ENCODE data around the gene CDHR1. TPM values are rescaled to one million over a fixed set of nuclear protein-coding genes. Genes with fewer than 3 reads are reported as not detected.
A peak's percentile ranks its signal among the peaks of the same experiment; 100 is the strongest.

The CDHR1 gene
- polyA plus RNA-seq, 3 donors from 2014 or later: 0.27 to 5.9 (median 4.1) TPM

DNA sequence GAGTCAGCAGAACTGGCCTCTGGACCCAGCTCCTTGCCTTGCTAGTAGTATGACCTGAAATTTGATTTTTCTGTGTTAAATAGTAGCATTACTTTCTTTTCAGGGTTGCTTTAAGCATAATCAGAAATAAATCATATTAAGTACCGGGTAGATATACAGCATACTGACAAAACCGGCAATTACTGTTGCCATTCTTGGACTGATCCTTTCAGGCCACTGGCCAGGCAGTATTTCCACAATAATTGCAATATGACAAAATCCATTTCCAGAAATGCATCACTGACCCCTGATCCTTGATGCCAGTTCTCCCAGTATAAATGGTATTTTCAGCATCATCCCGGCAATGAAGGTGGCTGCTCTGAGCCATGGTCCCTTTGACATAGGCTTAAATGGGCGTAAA, 40.1 kb downstream of the CDHR1 start:
- Mint-ChIP-seq H3K4me3 (no peak overlapping the region), H3K9me3 (no peaks in the 10 kb centered on the region), H3K4me1 (no peaks in the 10 kb centered on the region), H3K36me3 (no peaks in the 10 kb centered on the region), H3K27me3 (ENCODE audit: low read depth in 3 of 3) (peaks cover 2 to 10% (median 6%) of the 10 kb centered on the region in 3 donors), H3K27ac (no peak overlapping the region)
- DNase-seq: no peak

DNA sequence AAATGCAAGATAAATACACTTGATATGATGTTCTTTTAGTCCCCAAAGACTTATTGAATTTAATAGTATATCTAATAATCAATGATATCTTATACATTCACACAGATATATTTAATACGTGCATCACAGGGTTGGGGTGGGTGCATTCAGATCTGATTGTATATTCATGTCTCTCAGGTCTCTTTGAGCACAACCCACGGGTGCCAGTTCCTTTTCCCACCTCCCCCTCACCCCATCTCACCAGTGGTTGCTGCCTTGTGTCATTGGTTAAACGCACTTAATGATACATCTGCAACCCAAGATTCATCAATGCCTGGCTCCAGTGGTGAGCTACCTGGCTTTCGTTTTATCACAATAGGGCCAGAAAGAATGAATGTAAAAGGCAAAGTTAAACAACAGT, 40.8 kb downstream of the CDHR1 start:
- Mint-ChIP-seq H3K27me3 (ENCODE audit: low read depth in 3 of 3) (peaks cover 2 to 10% (median 6%) of the 10 kb centered on the region in 3 donors), H3K27ac (no peak overlapping the region), H3K4me1 (no peaks in the 10 kb centered on the region), H3K4me3 (no peak overlapping the region), H3K36me3 (no peaks in the 10 kb centered on the region), H3K9me3 (no peaks in the 10 kb centered on the region)
- DNase-seq: no peak

DNA sequence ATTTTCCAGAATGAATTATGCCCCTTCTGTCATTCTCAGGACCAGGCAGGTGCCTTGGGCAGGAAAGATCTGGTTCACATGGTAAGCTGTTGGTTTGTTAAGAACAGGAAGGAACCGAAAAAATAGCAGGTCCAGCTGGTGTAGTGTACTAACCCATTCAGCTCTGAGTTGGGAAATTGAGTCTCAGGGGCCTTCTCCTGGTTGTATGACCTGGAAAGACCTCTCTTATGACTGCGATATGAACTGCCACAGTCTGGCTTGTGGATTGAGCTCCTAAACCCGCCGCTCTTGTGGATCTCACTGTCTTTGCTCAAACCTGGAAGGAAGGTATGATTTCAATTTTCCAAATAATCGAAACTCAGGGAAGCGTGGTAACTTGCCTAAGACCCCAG, 42.5 kb downstream of the CDHR1 start:
- Mint-ChIP-seq H3K27me3 (ENCODE audit: low read depth in 3 of 3) (peaks cover 4 to 6% (median 6%) of the 10 kb centered on the region in 3 donors), H3K9me3 (no peaks in the 10 kb centered on the region), H3K4me3 (no peak overlapping the region), H3K27ac (no peak overlapping the region), H3K4me1 (no peaks in the 10 kb centered on the region), H3K36me3 (no peaks in the 10 kb centered on the region)
- DNase-seq: no peak

DNA sequence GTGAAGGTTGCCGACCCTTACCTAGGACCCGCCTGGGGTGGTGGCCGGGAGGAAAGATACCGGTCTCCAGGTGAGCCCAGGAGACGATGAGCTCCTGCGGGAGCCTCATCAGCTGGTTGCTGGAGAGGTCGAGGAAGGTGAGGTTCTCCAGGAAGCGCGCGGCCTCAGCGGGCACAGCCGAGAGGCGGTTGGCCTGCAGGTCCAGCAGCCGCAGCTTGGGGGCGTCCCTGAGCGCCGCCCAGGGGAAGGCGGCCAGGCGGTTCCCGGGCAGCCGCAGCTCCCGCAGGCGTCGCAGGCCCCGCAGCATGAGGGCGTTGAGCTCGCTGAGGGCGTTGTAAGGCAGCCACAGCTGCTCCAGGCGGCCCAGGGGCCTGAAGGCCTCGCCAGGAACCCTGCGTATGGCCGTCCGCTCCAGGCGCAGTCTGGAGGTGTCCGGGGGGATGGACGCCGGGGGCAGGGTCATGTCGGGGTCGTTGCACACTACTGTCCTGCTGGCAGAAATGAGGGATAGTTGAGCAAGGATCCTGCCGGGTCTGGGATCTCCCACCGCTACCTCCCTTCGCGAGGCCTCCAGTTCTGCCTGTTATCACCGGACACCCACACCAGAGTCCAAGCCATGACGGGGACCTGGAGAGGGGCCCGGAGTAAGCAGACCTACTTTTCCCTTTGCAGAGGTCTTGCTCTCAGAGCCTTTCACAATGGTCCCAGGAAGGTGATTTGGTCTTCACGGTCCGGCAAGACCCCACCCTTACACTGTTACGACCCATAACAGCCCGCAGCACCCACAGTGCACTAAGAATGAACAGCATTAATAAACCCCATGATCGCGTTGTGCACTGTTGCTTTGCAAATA, 43.1 kb downstream of the CDHR1 start:
- no peak for DNase-seq
- Mint-ChIP-seq H3K27me3 (ENCODE audit: low read depth in 3 of 3) (peaks cover 4 to 6% (median 6%) of the 10 kb centered on the region in 3 donors), H3K4me1 (no peaks in the 10 kb centered on the region), H3K9me3 (no peaks in the 10 kb centered on the region), H3K36me3 (no peaks in the 10 kb centered on the region), H3K27ac (no peak overlapping the region), H3K4me3 (no peak overlapping the region)

DNA sequence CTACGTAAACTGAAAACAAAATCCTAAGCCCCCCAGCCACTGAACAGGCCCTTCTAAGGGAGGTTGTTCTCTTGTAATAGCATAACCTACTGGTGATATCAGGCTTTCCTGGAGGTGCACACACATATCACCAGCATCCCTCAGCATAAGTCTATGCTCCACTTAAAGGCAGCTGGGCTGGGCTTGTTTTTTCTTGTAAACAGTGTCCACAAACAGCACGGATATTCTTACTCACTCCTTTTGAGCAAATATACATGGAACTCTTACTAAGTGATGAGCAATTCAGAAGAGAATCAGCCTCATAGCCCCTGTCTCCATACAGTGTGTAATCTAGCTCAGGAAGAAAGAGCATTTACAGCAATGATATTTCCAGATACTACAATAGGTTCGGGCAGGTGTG, 44.6 kb downstream of the CDHR1 start:
- Mint-ChIP-seq H3K36me3 (no peaks in the 10 kb centered on the region), H3K27ac (no peak overlapping the region), H3K4me1 (no peaks in the 10 kb centered on the region), H3K27me3 (ENCODE audit: low read depth in 3 of 3) (peaks cover 4 to 6% (median 6%) of the 10 kb centered on the region in 3 donors), H3K4me3 (no peak overlapping the region), H3K9me3 (no peaks in the 10 kb centered on the region)
- no peak for DNase-seq

DNA sequence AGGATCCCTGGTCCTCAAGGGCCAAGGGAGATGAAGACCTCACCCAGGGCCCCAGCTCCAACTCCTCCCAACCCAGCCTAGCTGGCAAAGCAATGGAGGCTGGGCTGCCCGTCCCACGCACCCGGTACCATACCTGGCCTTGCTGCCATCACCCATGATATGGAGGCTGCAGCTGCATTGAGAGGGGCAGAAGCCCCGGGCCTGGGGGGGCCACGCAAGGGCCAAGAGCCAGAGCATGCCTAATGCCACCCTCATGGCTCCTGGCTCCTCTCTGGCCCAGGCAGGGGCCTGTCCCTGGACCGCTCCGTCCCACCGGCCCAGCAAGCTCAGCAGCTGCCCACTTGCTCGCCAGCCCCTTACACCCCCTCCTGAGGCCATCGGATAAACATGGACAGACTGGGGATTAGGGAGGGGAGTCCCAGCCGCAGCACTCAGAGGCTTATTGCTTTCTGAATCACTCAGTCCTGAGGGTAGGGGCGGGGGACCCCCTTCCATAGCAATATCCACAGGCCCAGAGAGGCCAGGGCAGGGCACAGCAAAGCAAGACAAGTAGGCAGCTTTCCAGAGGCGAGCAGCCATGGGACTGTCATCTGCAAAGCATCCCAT, 47.0 kb downstream of the CDHR1 start, which contains the start of gene LRIT1:
Gene LRIT1, minus strand, starts transcription at position 362 of the 606 bp plus-strand sequence. Its CDS starts 107 bp downstream, at position 255.
- no peak within 1 kb of the TSS for H3K27ac Mint-ChIP-seq
- no peaks in the 10 kb centered on the region for H3K36me3 Mint-ChIP-seq
- peaks cover 5 to 9% (median 6%) of the 10 kb centered on the region in 3 donors for H3K27me3 Mint-ChIP-seq (ENCODE audit: low read depth in 3 of 3)
- H3K4me1 Mint-ChIP-seq: no peaks in the 10 kb centered on the region
- no peak for DNase-seq
- H3K9me3 Mint-ChIP-seq: no peaks in the 10 kb centered on the region
- H3K4me3 Mint-ChIP-seq: no peak within 1 kb of the TSS

DNA sequence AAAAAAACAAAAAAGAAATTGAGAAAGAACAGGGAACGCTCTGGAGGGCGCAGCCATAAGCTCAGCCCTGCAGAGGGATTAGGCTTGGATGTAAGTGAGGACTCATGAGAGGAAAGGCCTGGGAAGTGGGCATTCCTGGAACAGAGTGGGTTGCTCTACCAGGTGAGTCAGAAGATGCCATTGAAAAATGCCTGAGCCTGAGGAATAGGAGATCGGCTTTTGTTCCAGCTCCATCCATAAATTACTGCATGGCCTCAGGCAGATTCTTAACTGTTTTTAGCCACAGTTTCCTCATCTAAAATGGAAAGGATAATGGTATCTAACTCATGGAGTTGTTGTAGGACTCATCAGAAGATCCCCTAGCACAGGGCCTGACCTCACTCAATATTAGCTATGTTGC, 49.4 kb downstream of the CDHR1 start:
- Mint-ChIP-seq H3K27me3 (ENCODE audit: low read depth in 3 of 3) (peaks cover 2 to 6% (median 3%) of the 10 kb centered on the region in 3 donors), H3K36me3 (no peaks in the 10 kb centered on the region), H3K4me3 (no peak overlapping the region), H3K9me3 (no peaks in the 10 kb centered on the region), H3K27ac (no peak overlapping the region), H3K4me1 (no peaks in the 10 kb centered on the region)
- DNase-seq: no peak

DNA sequence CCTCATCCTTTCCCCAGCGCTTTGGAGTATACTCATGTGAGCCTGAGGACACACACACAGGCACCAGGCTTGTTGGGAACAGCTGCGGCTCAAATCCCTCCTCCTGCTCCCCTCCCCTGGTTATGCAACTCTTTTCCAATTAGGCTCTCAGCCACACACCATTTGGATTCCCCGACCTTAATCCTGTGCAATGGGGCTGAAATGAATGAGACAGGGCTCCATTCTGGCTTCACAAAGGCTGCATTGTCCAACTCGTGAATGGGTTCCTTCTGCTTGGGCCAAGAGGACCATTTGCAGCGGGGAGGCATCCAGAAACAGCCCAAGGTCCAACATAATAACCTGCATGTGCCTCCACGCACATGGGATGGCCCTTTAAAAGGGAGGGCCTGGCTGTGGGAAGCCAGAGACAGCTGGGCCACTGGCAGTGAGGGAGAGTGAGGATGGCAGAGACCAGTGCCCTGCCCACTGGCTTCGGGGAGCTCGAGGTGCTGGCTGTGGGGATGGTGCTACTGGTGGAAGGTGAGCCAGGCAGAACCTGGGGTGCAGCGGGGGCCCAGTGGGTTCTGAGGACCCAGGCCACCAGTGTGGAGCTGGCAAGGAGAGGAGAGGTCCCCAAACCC, 50.4 kb downstream of the CDHR1 start, which contains the start of gene RGR:
Gene RGR, plus strand, starts transcription at position 403 of the 620 bp plus-strand sequence. Its CDS starts 38 bp downstream, at position 441.
- Mint-ChIP-seq H3K27me3 (ENCODE audit: low read depth in 3 of 3) (peaks cover 2 to 11% (median 3%) of the 10 kb centered on the region in 3 donors), H3K4me3 (no peak within 1 kb of the TSS), H3K27ac (no peak within 1 kb of the TSS), H3K4me1 (no peaks in the 10 kb centered on the region), H3K36me3 (no peaks in the 10 kb centered on the region), H3K9me3 (no peaks in the 10 kb centered on the region)
- DNase-seq: no peak

DNA sequence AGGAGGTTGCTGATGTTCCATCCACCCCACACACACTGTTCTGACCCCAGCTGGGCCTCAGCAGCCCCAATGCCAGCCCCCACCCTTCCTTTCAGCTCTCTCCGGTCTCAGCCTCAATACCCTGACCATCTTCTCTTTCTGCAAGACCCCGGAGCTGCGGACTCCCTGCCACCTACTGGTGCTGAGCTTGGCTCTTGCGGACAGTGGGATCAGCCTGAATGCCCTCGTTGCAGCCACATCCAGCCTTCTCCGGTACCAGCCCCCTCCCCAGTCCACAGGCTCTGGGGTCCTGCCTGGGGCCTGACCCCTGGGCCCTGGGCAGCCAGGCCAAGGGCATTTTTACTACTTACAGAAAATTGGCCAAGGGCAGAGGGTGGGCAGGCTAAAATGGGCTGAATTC, 53.2 kb downstream of the CDHR1 start:
- H3K27ac Mint-ChIP-seq: no peak overlapping the region
- no peaks in the 10 kb centered on the region for H3K4me1 Mint-ChIP-seq

DNA sequence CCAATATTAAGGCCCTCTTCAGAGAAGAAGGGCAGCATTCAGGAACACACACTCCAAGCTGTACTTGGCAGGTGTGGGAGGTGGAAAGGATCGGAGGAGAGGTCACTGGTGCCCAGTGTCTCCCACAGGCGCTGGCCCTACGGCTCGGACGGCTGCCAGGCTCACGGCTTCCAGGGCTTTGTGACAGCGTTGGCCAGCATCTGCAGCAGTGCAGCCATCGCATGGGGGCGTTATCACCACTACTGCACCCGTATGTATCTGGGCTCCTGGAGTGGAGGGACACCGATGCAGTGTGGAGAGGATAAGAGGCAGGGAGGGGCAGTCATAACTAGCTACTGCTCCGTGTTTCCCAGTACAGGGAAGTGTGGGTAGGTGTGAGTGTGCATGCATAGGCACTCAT, 54.5 kb downstream of the CDHR1 start:
- Mint-ChIP-seq H3K27me3 (ENCODE audit: low read depth in 3 of 3) (peaks cover 1 to 15% (median 4%) of the 10 kb centered on the region in 3 donors), H3K4me3 (no peak overlapping the region), H3K27ac (no peak overlapping the region), H3K9me3 (peaks cover 0 to 3% (median 0%) of the 10 kb centered on the region in 6 donors), H3K36me3 (no peaks in the 10 kb centered on the region), H3K4me1 (no peaks in the 10 kb centered on the region)
- no peak for DNase-seq

More for the DNA sequence above, 53.2 kb downstream of the CDHR1 start:
- H3K4me3 Mint-ChIP-seq: no peak overlapping the region
- no peak for DNase-seq
- H3K27me3 Mint-ChIP-seq (ENCODE audit: low read depth in 3 of 3): peaks cover 1 to 15% (median 4%) of the 10 kb centered on the region in 3 donors
- peaks cover 0 to 3% (median 0%) of the 10 kb centered on the region in 6 donors for H3K9me3 Mint-ChIP-seq
- no peaks in the 10 kb centered on the region for H3K36me3 Mint-ChIP-seq

DNA sequence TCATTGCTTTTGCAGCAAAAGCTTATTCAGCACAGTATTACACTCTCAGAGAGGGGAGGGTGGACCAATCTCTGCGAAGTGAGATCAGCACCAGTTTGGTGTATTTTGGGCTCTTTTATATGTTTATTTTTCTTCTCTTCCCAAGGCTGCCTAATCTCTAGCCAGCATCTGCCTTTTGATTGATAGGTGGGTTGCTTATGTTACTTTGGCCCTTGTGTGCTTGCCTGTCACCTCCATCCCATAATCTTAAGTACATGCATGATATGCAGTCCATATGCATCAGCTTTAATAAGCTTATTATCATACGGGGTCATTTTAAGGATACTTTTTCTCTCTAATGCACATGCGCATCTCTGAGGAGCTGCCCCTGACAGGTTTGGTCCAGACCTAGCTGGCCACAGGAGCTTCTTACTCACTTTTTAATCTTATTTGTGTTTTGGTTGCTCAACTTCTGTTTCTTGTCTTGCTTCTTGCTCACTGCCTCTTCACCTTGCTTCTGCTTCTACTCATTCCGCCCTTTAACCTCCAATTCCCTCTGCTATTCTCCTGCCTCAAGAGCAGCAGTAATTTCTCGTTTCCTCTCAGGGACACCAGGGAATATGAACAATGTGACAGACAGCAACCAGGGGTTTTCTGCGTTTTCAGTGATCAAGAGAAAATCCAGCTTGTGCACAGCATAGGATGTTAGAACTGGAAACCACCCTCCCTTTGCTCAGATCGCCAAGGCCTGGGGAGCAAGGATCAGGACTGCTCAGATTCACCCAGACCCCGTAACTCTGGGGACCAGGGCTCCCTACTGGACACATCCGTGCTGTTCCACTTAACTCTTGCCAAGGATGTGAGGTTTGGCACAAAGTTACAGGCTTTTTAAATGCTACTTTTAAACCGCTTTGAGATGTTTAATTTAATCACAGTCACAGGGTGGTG, 60.5 kb downstream of the CDHR1 start:
- no peak for DNase-seq
- Mint-ChIP-seq H3K27ac (no peak overlapping the region), H3K4me1 (peaks cover 2 to 7% of the 10 kb centered on the region in 2 donors)

DNA sequence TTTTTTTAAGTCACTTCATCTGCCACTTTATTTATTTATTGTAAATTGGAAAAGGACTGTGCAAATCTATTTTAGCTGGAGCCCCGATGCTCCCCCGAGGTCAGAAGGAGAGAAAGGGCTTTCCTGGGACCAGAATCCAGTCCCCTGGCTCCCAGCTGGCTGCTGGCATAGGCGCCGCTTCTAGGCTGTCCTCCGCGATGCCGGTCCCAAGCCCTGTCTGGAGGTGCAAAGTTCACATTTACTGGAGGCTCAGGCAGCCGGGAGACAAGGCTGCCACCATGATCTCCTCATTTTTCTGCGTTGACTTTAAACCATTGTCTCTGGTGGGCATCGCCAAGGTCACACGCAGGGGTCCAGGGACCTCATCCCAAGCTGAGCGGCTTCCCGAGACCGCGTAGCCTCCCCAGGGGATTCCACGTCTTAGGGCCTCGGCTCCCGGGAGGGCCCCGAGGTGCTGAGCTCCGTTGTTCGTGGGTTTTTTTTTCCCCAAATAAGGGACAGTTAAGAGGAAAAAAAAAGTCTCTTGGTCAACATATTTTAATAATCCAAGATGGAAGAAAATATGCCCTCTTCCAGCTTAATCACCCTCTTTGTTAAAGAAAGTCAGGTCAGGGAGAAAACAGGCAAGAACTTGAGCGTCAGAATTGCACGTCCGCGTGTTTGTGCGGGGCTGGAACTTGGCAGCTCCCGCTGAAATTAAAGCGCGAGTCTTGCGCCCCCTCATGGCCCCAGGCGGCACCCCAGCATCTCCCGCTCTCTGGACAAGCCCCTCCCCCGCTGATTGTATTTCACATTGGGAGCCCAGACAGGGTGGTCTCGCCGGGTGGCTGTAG, 62.4 kb downstream of the CDHR1 start:
- peaks cover 2 to 7% of the 10 kb centered on the region in 2 donors for H3K4me1 Mint-ChIP-seq
- H3K4me3 Mint-ChIP-seq: peak overlapping the region in 1 of 5 donors; percentile 13
- H3K36me3 Mint-ChIP-seq: no peaks in the 10 kb centered on the region
- H3K27ac Mint-ChIP-seq: no peak overlapping the region
- H3K27me3 Mint-ChIP-seq (ENCODE audit: low read depth in 3 of 3): peaks cover 2 to 9% (median 6%) of the 10 kb centered on the region in 3 donors
- peak in 2 of 3 donors; percentile 7 to 11 for DNase-seq
- no peaks in the 10 kb centered on the region for H3K9me3 Mint-ChIP-seq

More for the DNA sequence above, 60.5 kb downstream of the CDHR1 start:
- Mint-ChIP-seq H3K27me3 (ENCODE audit: low read depth in 3 of 3) (peaks cover 0 to 12% (median 8%) of the 10 kb centered on the region in 3 donors), H3K4me3 (no peak overlapping the region), H3K9me3 (peaks cover 0 to 3% (median 0%) of the 10 kb centered on the region in 6 donors), H3K36me3 (no peaks in the 10 kb centered on the region)

All from immature natural killer cell (primary cell).